Endodermal cell (in vitro differentiated cells): Measurements from ENCODE around the gene IGSF22. TPM values are rescaled to one million over a fixed set of nuclear protein-coding genes. Genes with fewer than 3 reads are reported as not detected.

ENCODE experiments used
- DNase-seq: peaks from one replicate; pipeline ENCODE4 v3.0.0-alpha.2; 2017
- H3K27ac ChIP-seq: 2 replicates; pipeline ENCODE4 v1.5.1; 2013; ENCODE audit warnings: mild to moderate bottlenecking, low read depth, low read length, moderate library complexity
- H3K27me3 ChIP-seq: 2 replicates; pipeline ENCODE4 v1.6.1; 2013; ENCODE audit warnings: mild to moderate bottlenecking, low read length, moderate library complexity; ENCODE audit not compliant: insufficient read depth, control insufficient read depth, poor library complexity, severe bottlenecking
- H3K36me3 ChIP-seq: 2 replicates; pipeline ENCODE4 v1.7.0; 2013; ENCODE audit warnings: mild to moderate bottlenecking, low read length, moderate library complexity; ENCODE audit not compliant: control insufficient read depth, insufficient read depth
- H3K4me1 ChIP-seq: one replicate; pipeline ENCODE4 v1.7.0; 2013; ENCODE audit warnings: low read length; ENCODE audit not compliant: control insufficient read depth, insufficient read depth
- H3K4me3 ChIP-seq: 2 replicates; pipeline ENCODE4 v1.5.1; 2013; ENCODE audit warnings: mild to moderate bottlenecking, low read length, moderate library complexity
- H3K9ac ChIP-seq: 2 replicates; pipeline ENCODE4 v1.6.1; 2013; ENCODE audit warnings: mild to moderate bottlenecking, low read length, moderate library complexity; ENCODE audit not compliant: poor library complexity, severe bottlenecking; ENCODE audit errors: extremely low read depth
- H3K9me3 ChIP-seq: 2 replicates; pipeline ENCODE4 v1.6.1; 2013; ENCODE audit warnings: mild to moderate bottlenecking, low read length, moderate library complexity; ENCODE audit not compliant: control insufficient read depth
- H3K27ac Mint-ChIP-seq: 2 replicates; pipeline ENCODE4 v1.8.0; 2020; ENCODE audit warnings: mixed read lengths
- H3K27me3 Mint-ChIP-seq: 2 replicates; pipeline ENCODE4 v1.8.0; 2021; ENCODE audit warnings: mild to moderate bottlenecking, mixed read lengths; ENCODE audit not compliant: insufficient read depth
- H3K36me3 Mint-ChIP-seq: 2 replicates; pipeline ENCODE4 v1.8.0; 2020; ENCODE audit warnings: low read depth, mixed read lengths
- H3K4me1 Mint-ChIP-seq: 2 replicates; pipeline ENCODE4 v1.8.0; 2020; ENCODE audit warnings: mixed read lengths
- H3K4me3 Mint-ChIP-seq: 2 replicates; pipeline ENCODE4 v1.8.0; 2020; ENCODE audit warnings: mild to moderate bottlenecking, moderate library complexity, mixed read lengths
- H3K9me3 Mint-ChIP-seq: 2 replicates; pipeline ENCODE4 v1.8.0; 2020; ENCODE audit warnings: mild to moderate bottlenecking, mixed read lengths
- WGBS, 2 experiments: methylation state at CpG; one replicate each; pipeline versions ENCODE4 v1.1.5 to v1.1.7; 2013; ENCODE audit warnings: missing lambda C conversion rate in 2 of 2, mixed read lengths in 1 of 2; ENCODE audit not compliant: insufficient coverage in 1 of 2, insufficient read length in 1 of 2; 5-methylcytosine and 5-hydroxymethylcytosine counted together
- total RNA-seq, 2 donors: library from RNA; stranded (reverse); fragmentation: NEBNext Ultra II Directional in 1 of 2; extraction: Animal tissue kit (Norgen Biotek cat#: 25700) in 1 of 2; gene quantifications; 2 replicates in 1 of 2; 3 replicates in 1 of 2; pipeline ENCODE4 v1.2.1, GENCODE V29; 2021
- TF ChIP-seq, protein P1 (sequence below): fragments of 200-600 bp; sonication (generic); conservative IDR thresholded peaks from 2 replicates; pipeline ENCODE4 v1.5.0; 2021; ENCODE audit warnings: antibody characterized with exemption, mild to moderate bottlenecking

Gene IGSF22
- total RNA-seq, 2 donors from 2014 or later: 0.22 to 1.6 TPM

DNA sequence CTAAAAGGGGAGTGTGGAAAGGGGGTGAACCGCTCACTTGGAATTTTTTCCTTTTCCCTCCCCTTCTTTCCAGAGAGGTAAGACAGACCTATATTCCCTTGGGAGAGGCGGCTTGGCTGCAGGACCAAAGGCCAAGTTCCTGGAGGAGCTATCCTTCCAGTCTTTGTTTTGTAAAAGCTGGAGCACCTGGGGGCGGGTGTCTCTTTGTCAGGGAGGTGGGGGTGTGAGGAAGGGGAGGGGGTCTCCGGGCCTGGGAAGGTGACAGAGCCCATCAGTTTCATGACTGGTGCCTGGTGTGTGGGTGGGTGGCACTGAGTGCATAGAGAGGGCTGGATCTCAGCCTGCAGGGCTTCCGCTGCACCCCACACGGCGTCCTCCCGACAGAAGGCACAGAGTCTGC, 47.1 kb upstream of the IGSF22 start:
- H3K9me3 ChIP-seq: no peaks in the 10 kb centered on the region
- H3K27ac ChIP-seq: no peak overlapping the region
- DNase-seq: peak; percentile 55
- H3K4me1 ChIP-seq: peaks cover 5% of the 10 kb centered on the region
- Mint-ChIP-seq H3K36me3 (peaks cover 7% of the 10 kb centered on the region), H3K9me3 (no peaks in the 10 kb centered on the region), H3K27ac (no peak overlapping the region), H3K4me1 (peaks cover 21% of the 10 kb centered on the region), H3K27me3 (peaks cover 3% of the 10 kb centered on the region), H3K4me3 (no peak overlapping the region)
- H3K36me3 ChIP-seq: no peaks in the 10 kb centered on the region
- TF ChIP-seq, protein P1, sequence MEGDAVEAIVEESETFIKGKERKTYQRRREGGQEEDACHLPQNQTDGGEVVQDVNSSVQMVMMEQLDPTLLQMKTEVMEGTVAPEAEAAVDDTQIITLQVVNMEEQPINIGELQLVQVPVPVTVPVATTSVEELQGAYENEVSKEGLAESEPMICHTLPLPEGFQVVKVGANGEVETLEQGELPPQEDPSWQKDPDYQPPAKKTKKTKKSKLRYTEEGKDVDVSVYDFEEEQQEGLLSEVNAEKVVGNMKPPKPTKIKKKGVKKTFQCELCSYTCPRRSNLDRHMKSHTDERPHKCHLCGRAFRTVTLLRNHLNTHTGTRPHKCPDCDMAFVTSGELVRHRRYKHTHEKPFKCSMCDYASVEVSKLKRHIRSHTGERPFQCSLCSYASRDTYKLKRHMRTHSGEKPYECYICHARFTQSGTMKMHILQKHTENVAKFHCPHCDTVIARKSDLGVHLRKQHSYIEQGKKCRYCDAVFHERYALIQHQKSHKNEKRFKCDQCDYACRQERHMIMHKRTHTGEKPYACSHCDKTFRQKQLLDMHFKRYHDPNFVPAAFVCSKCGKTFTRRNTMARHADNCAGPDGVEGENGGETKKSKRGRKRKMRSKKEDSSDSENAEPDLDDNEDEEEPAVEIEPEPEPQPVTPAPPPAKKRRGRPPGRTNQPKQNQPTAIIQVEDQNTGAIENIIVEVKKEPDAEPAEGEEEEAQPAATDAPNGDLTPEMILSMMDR: no peak
- H3K9ac ChIP-seq: no peak overlapping the region
- WGBS, 2 experiments: 79 to 90% methylated on average over 5 to 7 of the region's 8 CpGs
- H3K27me3 ChIP-seq: no peaks in the 10 kb centered on the region
- no peak overlapping the region for H3K4me3 ChIP-seq

DNA sequence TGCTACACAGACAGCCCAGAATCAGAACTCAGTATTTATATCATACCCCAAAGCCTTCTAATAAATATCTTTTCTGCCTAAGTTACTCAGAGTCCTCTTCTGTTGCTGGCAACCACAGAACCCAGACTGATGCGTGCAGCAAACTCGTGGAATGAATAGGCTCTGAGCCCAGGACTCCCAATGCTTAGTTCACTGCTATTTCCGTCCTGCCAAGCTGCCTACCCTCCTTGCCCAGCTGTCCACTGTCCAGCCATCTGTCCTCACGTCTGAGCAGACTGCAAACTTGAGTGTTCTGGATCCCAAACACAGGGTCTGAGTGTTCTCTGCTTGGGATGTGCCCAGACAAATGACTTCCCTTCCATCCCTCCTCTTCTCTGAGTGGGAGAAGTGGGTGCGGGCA, 46.2 kb upstream of the IGSF22 start:
- Mint-ChIP-seq H3K27me3 (peaks cover 5% of the 10 kb centered on the region), H3K27ac (no peak overlapping the region), H3K4me1 (peaks cover 21% of the 10 kb centered on the region), H3K36me3 (peaks cover 7% of the 10 kb centered on the region), H3K9me3 (no peaks in the 10 kb centered on the region), H3K4me3 (no peak overlapping the region)
- TF ChIP-seq, protein P1: no peak
- Histone ChIP-seq H3K27me3 (no peaks in the 10 kb centered on the region), H3K4me1 (peaks cover 5% of the 10 kb centered on the region), H3K9ac (no peak overlapping the region), H3K27ac (no peak overlapping the region), H3K4me3 (no peak overlapping the region), H3K36me3 (no peaks in the 10 kb centered on the region), H3K9me3 (no peaks in the 10 kb centered on the region)
- DNase-seq: no peak
- 88 to 94% methylated on average over 4 to 5 of the region's 5 CpGs for WGBS, 2 experiments

DNA sequence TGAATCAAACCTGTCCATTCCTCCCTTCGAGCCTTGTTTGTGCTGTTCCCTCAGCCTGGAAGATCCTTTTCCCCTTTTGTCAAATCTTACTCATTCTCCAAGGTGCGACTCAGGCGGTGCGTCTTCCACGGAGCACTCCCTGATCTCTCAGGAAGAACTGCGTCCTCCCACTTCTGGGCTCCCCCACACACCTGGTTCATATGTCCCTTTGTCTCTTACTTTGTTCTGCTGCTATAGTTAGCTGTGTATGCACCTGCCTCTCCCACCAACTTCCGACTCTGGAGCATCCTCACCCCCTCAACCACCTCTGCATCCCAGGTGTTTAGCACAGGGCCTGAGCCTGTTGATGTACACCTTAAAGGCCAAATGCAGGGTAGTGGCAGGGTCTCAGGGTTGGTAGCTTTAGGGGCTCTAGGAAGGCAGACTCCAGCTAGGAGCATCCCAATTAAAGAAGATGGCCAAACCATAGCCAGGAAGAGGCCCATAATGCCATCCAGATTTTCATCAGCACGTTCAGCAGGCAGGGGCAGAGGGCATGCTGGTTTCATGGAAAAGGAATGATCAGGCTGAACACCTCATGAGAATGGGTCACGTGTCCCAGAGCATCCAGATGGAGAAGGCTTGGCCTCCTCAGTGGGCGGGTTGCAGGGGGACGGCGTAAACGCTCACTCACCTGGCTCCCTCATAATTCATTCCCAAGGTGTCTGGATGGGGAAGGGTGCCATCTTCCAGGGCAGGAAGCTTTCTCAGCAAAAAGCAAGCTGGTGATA, 45.5 kb upstream of the IGSF22 start:
- Mint-ChIP-seq H3K9me3 (no peaks in the 10 kb centered on the region), H3K4me1 (peaks cover 21% of the 10 kb centered on the region), H3K27ac (no peak overlapping the region), H3K4me3 (no peak overlapping the region), H3K36me3 (peaks cover 7% of the 10 kb centered on the region), H3K27me3 (peaks cover 5% of the 10 kb centered on the region)
- H3K27ac ChIP-seq: no peak overlapping the region
- H3K4me1 ChIP-seq: peaks cover 5% of the 10 kb centered on the region
- H3K27me3 ChIP-seq: no peaks in the 10 kb centered on the region
- no peaks in the 10 kb centered on the region for H3K9me3 ChIP-seq
- no peak for DNase-seq
- H3K4me3 ChIP-seq: no peak overlapping the region
- no peak overlapping the region for H3K9ac ChIP-seq
- no peaks in the 10 kb centered on the region for H3K36me3 ChIP-seq
- 83 to 86% methylated on average over 8 to 10 of the region's 13 CpGs for WGBS, 2 experiments
- TF ChIP-seq, protein P1: no peak
